H9 (cell line): ENCODE data around the gene FGR. TPM values are rescaled to one million over a fixed set of nuclear protein-coding genes. Genes with fewer than 3 reads are reported as not detected.

Experiments used
- DNase-seq: peaks from one replicate; pipeline ENCODE4 v3.0.0-alpha.2; 2017
- H2AFZ ChIP-seq: one replicate; pipeline ENCODE4 v1.6.1; 2013; ENCODE audit warnings: mild to moderate bottlenecking, low read length, control low read depth, moderate library complexity
- H2AK5ac ChIP-seq: 2 replicates; pipeline ENCODE4 v1.6.1; 2013; ENCODE audit warnings: low read length, control low read depth, mixed read lengths; ENCODE audit not compliant: insufficient read length
- H2BK120ac ChIP-seq: one replicate; pipeline ENCODE4 v1.6.1; 2013; ENCODE audit warnings: low read depth, mild to moderate bottlenecking, low read length, control low read depth, inconsistent platforms; ENCODE audit not compliant: poor library complexity, severe bottlenecking
- H2BK12ac ChIP-seq: 2 replicates; pipeline ENCODE4 v1.6.1; 2013; ENCODE audit warnings: low read length, control low read depth, mixed read lengths, low read depth; ENCODE audit not compliant: insufficient read length
- H2BK15ac ChIP-seq: 2 replicates; pipeline ENCODE4 v1.6.1; 2013; ENCODE audit warnings: low read depth, low read length, control low read depth
- H2BK20ac ChIP-seq: one replicate; pipeline ENCODE4 v1.6.1; 2013; ENCODE audit warnings: low read depth, mild to moderate bottlenecking, low read length, control low read depth, inconsistent platforms; ENCODE audit not compliant: poor library complexity, severe bottlenecking
- H2BK5ac ChIP-seq: 2 replicates; pipeline ENCODE4 v1.6.1; 2013; ENCODE audit warnings: low read length, control low read depth, mixed read lengths; ENCODE audit not compliant: insufficient read length
- H3K14ac ChIP-seq: 2 replicates; pipeline ENCODE4 v1.6.1; 2013; ENCODE audit warnings: low read length, control low read depth; ENCODE audit not compliant: insufficient read depth
- H3K18ac ChIP-seq: 2 replicates; pipeline ENCODE4 v1.6.1; 2013; ENCODE audit warnings: low read depth, mild to moderate bottlenecking, mixed read lengths, low read length, control low read depth; ENCODE audit not compliant: insufficient read length
- H3K23ac ChIP-seq: 2 replicates; pipeline ENCODE4 v1.6.1; 2013; ENCODE audit warnings: low read length, control low read depth, mixed read lengths, low read depth; ENCODE audit not compliant: insufficient read length
- H3K23me2 ChIP-seq: 2 replicates; pipeline ENCODE4 v1.6.1; 2013; ENCODE audit warnings: low read depth, mild to moderate bottlenecking, mixed read lengths, low read length, control low read depth; ENCODE audit not compliant: insufficient read length, poor library complexity, severe bottlenecking
- H3K27ac ChIP-seq: 2 replicates; pipeline ENCODE4 v1.5.1; 2013; ENCODE audit warnings: low read length, control low read depth, mixed read lengths, low read depth; ENCODE audit not compliant: insufficient read length
- H3K27me3 ChIP-seq: 2 replicates; pipeline ENCODE4 v1.6.1; 2013; ENCODE audit warnings: low read length, control low read depth, inconsistent platforms; ENCODE audit not compliant: insufficient read depth
- H3K4ac ChIP-seq: 2 replicates; pipeline ENCODE4 v1.6.1; 2013; ENCODE audit warnings: low read depth, mild to moderate bottlenecking, control low read depth, inconsistent platforms, low read length, moderate library complexity
- H3K4me1 ChIP-seq: 2 replicates; pipeline ENCODE4 v1.6.1; 2013; ENCODE audit warnings: low read length, control low read depth, inconsistent platforms; ENCODE audit not compliant: insufficient read depth
- H3K4me2 ChIP-seq: 2 replicates; pipeline ENCODE4 v1.6.1; 2013; ENCODE audit warnings: low read length, control low read depth, mixed read lengths; ENCODE audit not compliant: insufficient read length, insufficient read depth
- H3K56ac ChIP-seq: 2 replicates; pipeline ENCODE4 v1.6.1; 2013; ENCODE audit warnings: low read depth, mild to moderate bottlenecking, mixed read lengths, low read length, control low read depth; ENCODE audit not compliant: insufficient read length
- H3K79me1 ChIP-seq: 2 replicates; pipeline ENCODE4 v1.6.1; 2013; ENCODE audit warnings: low read depth, mild to moderate bottlenecking, moderate library complexity, low read length, control low read depth, inconsistent platforms; ENCODE audit not compliant: insufficient read depth, poor library complexity, severe bottlenecking
- H3K79me2 ChIP-seq: 2 replicates; pipeline ENCODE4 v1.6.1; 2013; ENCODE audit warnings: low read length, control low read depth, inconsistent platforms; ENCODE audit not compliant: insufficient read depth
- H3K9ac ChIP-seq: 2 replicates; pipeline ENCODE4 v1.6.1; 2013; ENCODE audit warnings: low read length, control low read depth, mixed read lengths; ENCODE audit not compliant: insufficient read length; ENCODE audit errors: extremely low read depth
- H3K9me3 ChIP-seq: one replicate; pipeline ENCODE4 v1.6.1; 2013; ENCODE audit warnings: low read depth, low read length, inconsistent platforms; ENCODE audit not compliant: control insufficient read depth
- H3T11ph ChIP-seq: one replicate; pipeline ENCODE4 v1.6.1; 2013; ENCODE audit warnings: mild to moderate bottlenecking, low read length, control low read depth, inconsistent platforms
- H4K20me1 ChIP-seq: one replicate; pipeline ENCODE4 v1.6.1; 2013; ENCODE audit not compliant: control insufficient read depth, insufficient read length, insufficient read depth
- H4K5ac ChIP-seq: 2 replicates; pipeline ENCODE4 v1.6.1; 2013; ENCODE audit warnings: low read depth, mild to moderate bottlenecking, mixed read lengths, low read length, control low read depth; ENCODE audit not compliant: insufficient read length
- H4K8ac ChIP-seq: replicated peaks from 2 replicates; pipeline ENCODE4 v1.6.1; 2013; ENCODE audit warnings: low read length, control low read depth, mixed read lengths, low read depth; ENCODE audit not compliant: insufficient read length
- H4K91ac ChIP-seq: 2 replicates; pipeline ENCODE4 v1.6.1; 2013; ENCODE audit warnings: low read depth, mild to moderate bottlenecking, moderate library complexity, mixed read lengths, low read length, control low read depth; ENCODE audit not compliant: insufficient read length
- H3K27ac Mint-ChIP-seq, 3 experiments: 2 replicates in 2 of 3; 3 replicates in 1 of 3; pipeline ENCODE4 v1.8.0; 2020 to 2021; ENCODE audit warnings: mixed read lengths in 3 of 3, mild to moderate bottlenecking in 1 of 3, moderate library complexity in 1 of 3
- H3K27me3 Mint-ChIP-seq: 2 replicates; pipeline ENCODE4 v1.8.0; 2021; ENCODE audit warnings: low read depth, mild to moderate bottlenecking, moderate library complexity, mixed read lengths
- H3K36me3 Mint-ChIP-seq, 3 experiments: 2 replicates in 2 of 3; 3 replicates in 1 of 3; pipeline ENCODE4 v1.8.0; 2020 to 2021; ENCODE audit warnings: low read depth in 3 of 3, mixed read lengths in 3 of 3; ENCODE audit not compliant: insufficient read depth in 1 of 3
- H3K4me1 Mint-ChIP-seq, 2 experiments: 2 replicates each; pipeline ENCODE4 v1.8.0; 2020; ENCODE audit warnings: mixed read lengths in 2 of 2
- H3K4me3 Mint-ChIP-seq, 2 experiments: 2 replicates in 1 of 2; 3 replicates in 1 of 2; pipeline ENCODE4 v1.8.0; 2020 to 2021; ENCODE audit warnings: mild to moderate bottlenecking in 2 of 2, mixed read lengths in 2 of 2, moderate library complexity in 1 of 2
- H3K9me3 Mint-ChIP-seq, 2 experiments: 2 replicates in 1 of 2; 3 replicates in 1 of 2; pipeline ENCODE4 v1.8.0; 2020; ENCODE audit warnings: mild to moderate bottlenecking in 2 of 2, mixed read lengths in 2 of 2, moderate library complexity in 1 of 2
- CTCF ChIP-seq: fragments of 200-600 bp; sonication (generic); conservative IDR thresholded peaks from 3 replicates; pipeline ENCODE4 v1.8.0; 2021; ENCODE audit warnings: antibody characterized with exemption, mild to moderate bottlenecking
- WGBS: extraction: QIAGEN DNeasy Blood & Tissue Kit; methylation state at CpG from one replicate; pipeline ENCODE4 v1.1.7; 2013; ENCODE audit warnings: missing lambda C conversion rate, low lambda C conversion rate, mixed read lengths; ENCODE audit not compliant: insufficient read length; ENCODE audit errors: extremely low coverage; 5-methylcytosine and 5-hydroxymethylcytosine counted together
- total RNA-seq: library from RNA; stranded (reverse); gene quantifications from 2 replicates; pipeline ENCODE4 v1.2.1, GENCODE V29; 2021

FGR gene
- total RNA-seq, 1 experiment from 2014 or later = not detected

GRCh38 chr1:27570784-27571183, 64.2 kb downstream of the FGR start:
- no peak overlapping the region for H3K56ac ChIP-seq
- H3K4ac ChIP-seq = no peak overlapping the region
- no peak overlapping the region for H2BK120ac ChIP-seq
- no peak overlapping the region for H2BK20ac ChIP-seq
- H3K79me2 ChIP-seq = no peaks in the 10 kb centered on the region
- no peak overlapping the region for H3K9ac ChIP-seq
- no peak for TF ChIP-seq CTCF
- no CpG with 5 or more reads among the region's 3 CpGs for WGBS
- H2BK12ac ChIP-seq = no peak overlapping the region
- no peak overlapping the region for H2BK5ac ChIP-seq
- Mint-ChIP-seq H3K36me3 (no peaks in the 10 kb centered on the region), H3K27me3 (no peaks in the 10 kb centered on the region; the same call in none of the 2 replicates), H3K9me3 (no peaks in the 10 kb centered on the region; a peak in 1 of 5 replicates), H3K4me1 (peaks cover 81 to 85% of the 10 kb centered on the region in 2 experiments), H3K27ac (peak overlapping the region; percentile 93 to 97 (median 95); a peak in 6 of 7 replicates), H3K4me3 (peak overlapping the region; percentile 41 to 75; a peak in 4 of 5 replicates)
- no peak overlapping the region for H3K18ac ChIP-seq
- peaks cover 5% of the 10 kb centered on the region for H3K23me2 ChIP-seq
- H3T11ph ChIP-seq = no peak overlapping the region
- H2AK5ac ChIP-seq = no peak overlapping the region
- no peak overlapping the region for H2AFZ ChIP-seq
- no peak overlapping the region for H3K14ac ChIP-seq
- no peak overlapping the region for H4K5ac ChIP-seq
- no peaks in the 10 kb centered on the region for H3K27me3 ChIP-seq
- H3K4me1 ChIP-seq = peaks cover 39% of the 10 kb centered on the region
- H3K23ac ChIP-seq = no peak overlapping the region
- H4K8ac ChIP-seq = no peak overlapping the region
- no peaks in the 10 kb centered on the region for H3K79me1 ChIP-seq
- DNase-seq = peak; percentile 71
- H4K20me1 ChIP-seq = no peaks in the 10 kb centered on the region
- H4K91ac ChIP-seq = no peak overlapping the region
- no peaks in the 10 kb centered on the region for H3K9me3 ChIP-seq
- H3K27ac ChIP-seq = peak overlapping the region; percentile 20
- H2BK15ac ChIP-seq = no peak overlapping the region
- peak overlapping the region; percentile 42 for H3K4me2 ChIP-seq
